ENCODE measurements around the gene CTDP1.

DNA sequence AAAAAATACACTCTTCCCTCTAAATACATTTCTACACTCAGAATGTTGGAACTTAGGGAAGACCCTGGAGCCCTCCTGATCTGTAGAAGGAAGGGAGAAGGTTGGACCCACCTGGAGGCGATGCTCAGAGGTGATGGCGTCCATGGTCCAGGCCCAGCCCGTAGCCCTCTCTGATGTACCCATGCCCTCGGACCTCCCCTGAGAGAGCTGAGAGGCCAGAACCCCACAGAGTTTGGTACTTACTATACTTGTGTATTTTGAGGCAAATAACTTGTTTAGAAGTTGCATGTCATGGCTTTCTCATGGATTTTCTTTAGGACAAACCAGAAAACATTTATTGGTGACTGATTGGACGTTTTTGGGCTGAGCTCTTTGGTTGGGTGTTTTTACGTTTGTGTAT, 10.5 kb downstream of the CTDP1 start:
- TF ChIP-seq EP300 (IDR thresholded peaks at IDR 0.05): no peak
- TF ChIP-seq, protein P1, sequence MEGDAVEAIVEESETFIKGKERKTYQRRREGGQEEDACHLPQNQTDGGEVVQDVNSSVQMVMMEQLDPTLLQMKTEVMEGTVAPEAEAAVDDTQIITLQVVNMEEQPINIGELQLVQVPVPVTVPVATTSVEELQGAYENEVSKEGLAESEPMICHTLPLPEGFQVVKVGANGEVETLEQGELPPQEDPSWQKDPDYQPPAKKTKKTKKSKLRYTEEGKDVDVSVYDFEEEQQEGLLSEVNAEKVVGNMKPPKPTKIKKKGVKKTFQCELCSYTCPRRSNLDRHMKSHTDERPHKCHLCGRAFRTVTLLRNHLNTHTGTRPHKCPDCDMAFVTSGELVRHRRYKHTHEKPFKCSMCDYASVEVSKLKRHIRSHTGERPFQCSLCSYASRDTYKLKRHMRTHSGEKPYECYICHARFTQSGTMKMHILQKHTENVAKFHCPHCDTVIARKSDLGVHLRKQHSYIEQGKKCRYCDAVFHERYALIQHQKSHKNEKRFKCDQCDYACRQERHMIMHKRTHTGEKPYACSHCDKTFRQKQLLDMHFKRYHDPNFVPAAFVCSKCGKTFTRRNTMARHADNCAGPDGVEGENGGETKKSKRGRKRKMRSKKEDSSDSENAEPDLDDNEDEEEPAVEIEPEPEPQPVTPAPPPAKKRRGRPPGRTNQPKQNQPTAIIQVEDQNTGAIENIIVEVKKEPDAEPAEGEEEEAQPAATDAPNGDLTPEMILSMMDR (IDR thresholded peaks at IDR 0.05): no peak

Measured in tibial nerve (tissue), 4 donors.